ENCODE results near the gene RNF130. TPM values are rescaled to one million over a fixed set of nuclear protein-coding genes. Genes with fewer than 3 reads are reported as not detected.
"Not testable (repeated sequence)": the region's sequence is repeated elsewhere in the genome, so short reads cannot be mapped to it uniquely, and the experiment has no call there.

RNF130 gene
- total RNA-seq, 1 donor from 2014 or later = 36.6 TPM

- no peak for DNase-seq (ENCODE audit: low read depth)
- no peak overlapping the region for H3K4me3 ChIP-seq (ENCODE audit: low read depth, low read length)
- TF ChIP-seq CTCF (conservative IDR thresholded peaks at IDR 0.05; ENCODE audit: low read depth, low read length) = no peak
Measured at GRCh38 chr5:179994583-179995323, 76.8 kb downstream of the RNF130 start.

- H3K4me3 ChIP-seq (ENCODE audit: low read depth, low read length); DNase-seq (ENCODE audit: low read depth): not testable (repeated sequence)
Measured at GRCh38 chr5:179992855-179993254, 78.7 kb downstream of the RNF130 start.

GRCh38 chr5:179991106-179991505 is 80.5 kb downstream of the RNF130 start:
- no peak overlapping the region for H3K4me3 ChIP-seq (ENCODE audit: low read depth, low read length)
- TF ChIP-seq CTCF (conservative IDR thresholded peaks at IDR 0.05; ENCODE audit: low read depth, low read length) = no peak

GRCh38 chr5:179990525-179990924 is 81.0 kb downstream of the RNF130 start:
- not testable (repeated sequence) for DNase-seq (ENCODE audit: low read depth); H3K4me3 ChIP-seq (ENCODE audit: low read depth, low read length)

More at GRCh38 chr5:179991106-179991505, 80.5 kb downstream of the RNF130 start:
- DNase-seq (ENCODE audit: low read depth) = no peak

GRCh38 chr5:179986328-179986727 is 85.2 kb downstream of the RNF130 start:
- peak; percentile 15 for TF ChIP-seq CTCF (conservative IDR thresholded peaks at IDR 0.05; ENCODE audit: low read depth, low read length)
- no peak overlapping the region for H3K4me3 ChIP-seq (ENCODE audit: low read depth, low read length)
- no peak for DNase-seq (ENCODE audit: low read depth)

- TF ChIP-seq CTCF (conservative IDR thresholded peaks at IDR 0.05; ENCODE audit: low read depth, low read length) = no peak
- DNase-seq (ENCODE audit: low read depth) = no peak
Measured at GRCh38 chr5:179981636-179982035, 89.9 kb downstream of the RNF130 start.

GRCh38 chr5:179980767-179981166 is 90.8 kb downstream of the RNF130 start:
- H3K4me3 ChIP-seq (ENCODE audit: low read depth, low read length) = no peak overlapping the region
- no peak for DNase-seq (ENCODE audit: low read depth)
- TF ChIP-seq CTCF (conservative IDR thresholded peaks at IDR 0.05; ENCODE audit: low read depth, low read length) = no peak

More at GRCh38 chr5:179981636-179982035, 89.9 kb downstream of the RNF130 start:
- no peak overlapping the region for H3K4me3 ChIP-seq (ENCODE audit: low read depth, low read length)

- no peak overlapping the region for H3K4me3 ChIP-seq (ENCODE audit: low read depth, low read length)
- no peak for TF ChIP-seq CTCF (conservative IDR thresholded peaks at IDR 0.05; ENCODE audit: low read depth, low read length)
Measured at GRCh38 chr5:179978792-179979191, 92.8 kb downstream of the RNF130 start.

More at GRCh38 chr5:179978792-179979191, 92.8 kb downstream of the RNF130 start:
- no peak for DNase-seq (ENCODE audit: low read depth)

All from epithelial cell of proximal tubule (primary cell).